Measurements from ENCODE around the gene KRTAP4-3. TPM values are rescaled to one million over a fixed set of nuclear protein-coding genes. Genes with fewer than 3 reads are reported as not detected.

The KRTAP4-3 gene
- total RNA-seq, 1 experiment from 2014 or later, result not detected

GRCh38 chr17:41178843-41179616 is 11.0 kb upstream of the KRTAP4-3 start:
- Histone ChIP-seq H2BK12ac (ENCODE audit: insufficient read length, low read depth, low read length) (no peak overlapping the region), H3K9ac (ENCODE audit: extremely low read depth, insufficient read length, low read length) (no peak overlapping the region), H3K56ac (ENCODE audit: insufficient read length, low read depth, low read length) (no peak overlapping the region), H3K4ac (ENCODE audit: low read depth, low read length) (no peak overlapping the region), H3K27me3 (ENCODE audit: insufficient read depth, low read length) (no peaks in the 10 kb centered on the region), H2BK5ac (ENCODE audit: insufficient read length, low read length) (no peak overlapping the region), H4K8ac (replicated peaks; ENCODE audit: insufficient read length, low read depth, low read length) (no peak overlapping the region), H3K79me2 (ENCODE audit: insufficient read depth, low read length) (no peaks in the 10 kb centered on the region), H2BK15ac (ENCODE audit: low read depth, low read length) (no peak overlapping the region), H3K27ac (ENCODE audit: insufficient read length, low read depth, low read length) (no peak overlapping the region), H2BK120ac (ENCODE audit: low read depth, low read length, poor library complexity, severe bottlenecking) (no peak overlapping the region), H4K91ac (ENCODE audit: insufficient read length, low read depth, low read length) (no peak overlapping the region), H3K23ac (ENCODE audit: insufficient read length, low read depth, low read length) (no peak overlapping the region), H3K79me1 (ENCODE audit: insufficient read depth, low read depth, low read length, poor library complexity, severe bottlenecking) (no peaks in the 10 kb centered on the region), H3K4me1 (ENCODE audit: insufficient read depth, low read length) (no peaks in the 10 kb centered on the region), H2AK5ac (ENCODE audit: insufficient read length, low read length) (no peak overlapping the region), H3K18ac (ENCODE audit: insufficient read length, low read depth, low read length) (no peak overlapping the region), H3T11ph (ENCODE audit: low read length) (no peak overlapping the region), H3K9me3 (ENCODE audit: control insufficient read depth, low read depth, low read length) (no peaks in the 10 kb centered on the region), H3K23me2 (ENCODE audit: insufficient read length, low read depth, low read length, poor library complexity, severe bottlenecking) (no peaks in the 10 kb centered on the region), H3K4me2 (ENCODE audit: insufficient read depth, insufficient read length, low read length) (no peak overlapping the region), H3K14ac (ENCODE audit: insufficient read depth, low read length) (no peak overlapping the region), H4K5ac (ENCODE audit: insufficient read length, low read depth, low read length) (no peak overlapping the region), H2BK20ac (ENCODE audit: low read depth, low read length, poor library complexity, severe bottlenecking) (no peak overlapping the region), H2AFZ (ENCODE audit: low read length) (no peak overlapping the region), H4K20me1 (ENCODE audit: control insufficient read depth, insufficient read depth, insufficient read length) (no peaks in the 10 kb centered on the region)
- Mint-ChIP-seq H3K27me3 (ENCODE audit: low read depth) (no peaks in the 10 kb centered on the region; the same call in 1 of the 2 replicates), H3K4me1 (0 out of 4 replicates have a peak, but pooled peaks cover 0 to 3% of the 10 kb centered on the region in 2 experiments), H3K9me3 (no peaks in the 10 kb centered on the region; a peak in 2 of 5 replicates), H3K36me3 (ENCODE audit: insufficient read depth in 1 of 3, low read depth in 3 of 3) (no peaks in the 10 kb centered on the region), H3K4me3 (no peak overlapping the region), H3K27ac (no peak overlapping the region; a peak in 1 of 7 replicates)
- no peak for DNase-seq
- WGBS (ENCODE audit: extremely low coverage, insufficient read length, low lambda C conversion rate), result no CpG with 5 or more reads among the region's 1 CpG
- no peak for TF ChIP-seq CTCF (conservative IDR thresholded peaks at IDR 0.05)
